IMR-90 (cell line): ENCODE results near the gene ANKH.

Experiments used
- BHLHE40 ChIP-seq: fragments of 150-350 bp; IDR thresholded peaks from 2 replicates; pipeline ENCODE4 v1.6.1; 2016; ENCODE audit warnings: mild to moderate bottlenecking, low read depth, low read length
- CEBPB ChIP-seq: IDR thresholded peaks from 2 replicates; pipeline ENCODE4 v1.6.1; 2012; ENCODE audit warnings: low read depth, low read length, improper control_type of control experiment
- MAFK ChIP-seq: IDR thresholded peaks from 2 replicates; pipeline ENCODE4 v1.6.1; 2012; ENCODE audit warnings: low read depth, low read length, improper control_type of control experiment
- MAZ ChIP-seq: IDR thresholded peaks from 2 replicates; pipeline ENCODE4 v1.6.1; 2012; ENCODE audit warnings: low read depth, mild to moderate bottlenecking, low read length, improper control_type of control experiment, moderate library complexity, borderline replicate concordance
- MXI1 ChIP-seq: IDR thresholded peaks from 2 replicates; pipeline ENCODE4 v1.6.1; 2012; ENCODE audit warnings: low read depth, mild to moderate bottlenecking, low read length, moderate library complexity, borderline replicate concordance
- NFE2L2 ChIP-seq: fragments of 150-350 bp; IDR thresholded peaks from 2 replicates; pipeline ENCODE4 v1.6.1; 2016; ENCODE audit warnings: low read depth, mild to moderate bottlenecking, low read length
- POLR2A ChIP-seq: IDR thresholded peaks from 2 replicates; pipeline ENCODE4 v1.6.1; 2012; ENCODE audit warnings: mild to moderate bottlenecking, low read depth, low read length
- RAD21 ChIP-seq: IDR thresholded peaks from 2 replicates; pipeline ENCODE4 v1.6.1; 2012; ENCODE audit warnings: low read length, improper control_type of control experiment
- SMC3 ChIP-seq: fragments of 150-350 bp; IDR thresholded peaks from 2 replicates; pipeline ENCODE4 v1.6.1; 2016; ENCODE audit warnings: low read depth, mild to moderate bottlenecking, antibody characterized with exemption, low read length, moderate library complexity
- USF2 ChIP-seq: fragments of 150-350 bp; IDR thresholded peaks from 2 replicates; pipeline ENCODE4 v1.6.1; 2017; ENCODE audit warnings: mild to moderate bottlenecking, antibody characterized with exemption, low read length, low read depth
- TF ChIP-seq, protein P1 (sequence below): conservative IDR thresholded peaks from 2 replicates; pipeline ENCODE4 v1.5.1; 2012; ENCODE audit warnings: mild to moderate bottlenecking, low read depth, low read length, improper control_type of control experiment

DNA sequence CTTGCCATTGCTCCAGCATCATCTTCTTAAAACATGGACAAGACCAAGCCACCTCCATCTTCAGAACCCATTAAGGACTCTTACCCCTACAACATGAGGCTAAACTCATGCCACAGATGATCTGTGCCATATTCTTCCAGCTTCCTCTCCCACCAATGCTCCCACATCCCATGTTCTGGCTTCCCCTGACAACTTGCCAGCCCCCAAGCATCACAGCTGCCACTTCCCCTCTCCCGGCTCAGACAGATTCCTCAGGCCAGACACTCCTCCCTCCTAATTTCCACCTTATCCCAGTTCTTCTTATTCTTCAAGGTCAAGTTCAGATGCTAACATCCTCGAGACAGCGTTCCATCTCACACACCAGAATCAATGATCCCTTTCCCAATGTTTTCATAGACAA, 57.8 kb downstream of the ANKH start:
- TF ChIP-seq NFE2L2, result no peak
- no peak for TF ChIP-seq POLR2A
- TF ChIP-seq, protein P1, sequence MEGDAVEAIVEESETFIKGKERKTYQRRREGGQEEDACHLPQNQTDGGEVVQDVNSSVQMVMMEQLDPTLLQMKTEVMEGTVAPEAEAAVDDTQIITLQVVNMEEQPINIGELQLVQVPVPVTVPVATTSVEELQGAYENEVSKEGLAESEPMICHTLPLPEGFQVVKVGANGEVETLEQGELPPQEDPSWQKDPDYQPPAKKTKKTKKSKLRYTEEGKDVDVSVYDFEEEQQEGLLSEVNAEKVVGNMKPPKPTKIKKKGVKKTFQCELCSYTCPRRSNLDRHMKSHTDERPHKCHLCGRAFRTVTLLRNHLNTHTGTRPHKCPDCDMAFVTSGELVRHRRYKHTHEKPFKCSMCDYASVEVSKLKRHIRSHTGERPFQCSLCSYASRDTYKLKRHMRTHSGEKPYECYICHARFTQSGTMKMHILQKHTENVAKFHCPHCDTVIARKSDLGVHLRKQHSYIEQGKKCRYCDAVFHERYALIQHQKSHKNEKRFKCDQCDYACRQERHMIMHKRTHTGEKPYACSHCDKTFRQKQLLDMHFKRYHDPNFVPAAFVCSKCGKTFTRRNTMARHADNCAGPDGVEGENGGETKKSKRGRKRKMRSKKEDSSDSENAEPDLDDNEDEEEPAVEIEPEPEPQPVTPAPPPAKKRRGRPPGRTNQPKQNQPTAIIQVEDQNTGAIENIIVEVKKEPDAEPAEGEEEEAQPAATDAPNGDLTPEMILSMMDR, result no peak
- no peak for TF ChIP-seq MAZ
- no peak for TF ChIP-seq SMC3
- no peak for TF ChIP-seq USF2
- no peak for TF ChIP-seq BHLHE40
- no peak for TF ChIP-seq RAD21
- TF ChIP-seq CEBPB, result no peak
- no peak for TF ChIP-seq MAFK
- no peak for TF ChIP-seq MXI1
